Upper lobe of left lung (tissue), 6 donors: ENCODE results near the gene TM4SF1. TPM values are rescaled to one million over a fixed set of nuclear protein-coding genes. Genes with fewer than 3 reads are reported as not detected.
A peak's percentile ranks its signal among the peaks of the same experiment; 100 is the strongest.

ENCODE experiments used
- ATAC-seq, 2 donors: fragments of 200-7000 bp; cut with Tn5 transposase; one replicate each; pipeline ENCODE4 v1.9.1; 2022; ENCODE audit warnings: mild to moderate bottlenecking in 2 of 2, moderate library complexity in 2 of 2; ENCODE audit not compliant: low FRiP score in 2 of 2
- DNase-seq, 2 donors: peaks; one replicate each; pipeline ENCODE4 v3.0.0-alpha.2; 2019 to 2020
- H3K27ac ChIP-seq, 4 donors: fragments of 200-600 bp; sonication (generic); one replicate each; pipeline ENCODE4 v1.5.1; 2016 to 2019
- H3K27me3 ChIP-seq, 4 donors: fragments of 200-600 bp; sonication (generic); one replicate each; pipeline ENCODE4 v1.5.1; 2017 to 2019
- H3K36me3 ChIP-seq, 4 donors: fragments of 200-600 bp; sonication (generic); one replicate each; pipeline ENCODE4 v1.5.1; 2016 to 2019
- H3K4me1 ChIP-seq, 4 donors: fragments of 200-600 bp; sonication (generic); one replicate each; pipeline ENCODE4 v1.5.1; 2018 to 2019
- H3K4me3 ChIP-seq, 4 donors: fragments of 200-600 bp; sonication (generic); one replicate each; pipeline ENCODE4 v1.5.1; 2017 to 2019; ENCODE audit warnings: mild to moderate bottlenecking in 2 of 4, moderate library complexity in 1 of 4
- H3K9me3 ChIP-seq, 4 donors: fragments of 200-600 bp; sonication (generic); one replicate each; pipeline ENCODE4 v1.5.1; 2018 to 2019
- EP300 ChIP-seq, 4 donors: sonication (generic); formaldehyde crosslinking; IDR thresholded peaks; one replicate each; pipeline ENCODE4 v1.5.1; 2017; ENCODE audit warnings: antibody characterized with exemption in 4 of 4, control low read depth in 2 of 4
- POLR2A ChIP-seq, 4 donors: fragments of 450-650 bp; IDR thresholded peaks; one replicate each; pipeline ENCODE4 v1.5.1; 2016 to 2017; ENCODE audit warnings: antibody characterized with exemption in 4 of 4, mild to moderate bottlenecking in 2 of 4
- POLR2AphosphoS5 ChIP-seq, 2 donors: sonication (generic); formaldehyde crosslinking; IDR thresholded peaks; one replicate each; pipeline ENCODE4 v1.5.1; 2017; ENCODE audit warnings: antibody characterized with exemption in 2 of 2
- WGBS, 2 donors: methylation state at CpG; one replicate each; pipeline ENCODE4 v1.1.5; 2017 to 2018; 5-methylcytosine and 5-hydroxymethylcytosine counted together
- total RNA-seq, 6 donors: library from RNA; depleted of rRNA in 4 of 6; stranded (reverse); fragments of >200 nt in 4 of 6; gene quantifications; one replicate each; pipeline versions ENCODE4 v1.1.0 to v1.2.1, GENCODE V29; 2016 to 2021
- TF ChIP-seq, protein P1 (sequence below), 6 experiments: fragments of 450-650 bp in 4 of 6; fragments of 200-600 bp in 2 of 6; sonication (generic) in 2 of 6; IDR thresholded peaks; one replicate each; pipeline ENCODE4 v1.5.1; 2016 to 2019; ENCODE audit warnings: antibody characterized with exemption in 6 of 6
- donor health status: DM: no; HTN: no; CAD: no; lungs with moderate emphysema.
- donor health status: DM: no; HTN: yes; CAD: no; lungs with severe emphysema.

The TM4SF1 gene
- total RNA-seq, 6 donors from 2014 or later = 40.9 to 337 (median 197) TPM

DNA sequence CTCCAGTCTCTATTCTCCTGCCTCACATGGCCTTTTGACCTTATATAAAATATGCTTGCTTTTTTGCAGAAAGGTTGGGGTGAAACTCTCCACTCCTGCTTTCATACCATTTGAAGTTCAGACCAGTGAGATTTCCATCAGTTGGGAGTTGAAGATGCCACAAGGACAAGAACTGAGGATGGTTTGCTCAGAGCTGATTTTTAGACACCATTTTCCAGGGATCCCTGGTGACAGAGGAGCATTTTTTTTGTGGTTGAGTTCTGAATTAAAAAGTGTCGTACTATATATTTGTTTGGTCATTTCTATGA, 8.8 kb upstream of the TM4SF1 start:
- TF ChIP-seq POLR2AphosphoS5 (IDR thresholded peaks at IDR 0.05) = no peak
- H3K36me3 ChIP-seq = no peaks in the 10 kb centered on the region
- WGBS, 2 donors = 59 to 65% methylated on average over 1 of the region's 1 CpG
- DNase-seq (no peak), ATAC-seq (no peak)
- H3K9me3 ChIP-seq = no peaks in the 10 kb centered on the region
- H3K4me3 ChIP-seq = no peak overlapping the region
- no peaks in the 10 kb centered on the region for H3K27me3 ChIP-seq
- peak overlapping the region; percentile 64 to 80 (median 80) for H3K27ac ChIP-seq
- H3K4me1 ChIP-seq = peaks cover 13 to 30% (median 22%) of the 10 kb centered on the region in 4 donors

DNA sequence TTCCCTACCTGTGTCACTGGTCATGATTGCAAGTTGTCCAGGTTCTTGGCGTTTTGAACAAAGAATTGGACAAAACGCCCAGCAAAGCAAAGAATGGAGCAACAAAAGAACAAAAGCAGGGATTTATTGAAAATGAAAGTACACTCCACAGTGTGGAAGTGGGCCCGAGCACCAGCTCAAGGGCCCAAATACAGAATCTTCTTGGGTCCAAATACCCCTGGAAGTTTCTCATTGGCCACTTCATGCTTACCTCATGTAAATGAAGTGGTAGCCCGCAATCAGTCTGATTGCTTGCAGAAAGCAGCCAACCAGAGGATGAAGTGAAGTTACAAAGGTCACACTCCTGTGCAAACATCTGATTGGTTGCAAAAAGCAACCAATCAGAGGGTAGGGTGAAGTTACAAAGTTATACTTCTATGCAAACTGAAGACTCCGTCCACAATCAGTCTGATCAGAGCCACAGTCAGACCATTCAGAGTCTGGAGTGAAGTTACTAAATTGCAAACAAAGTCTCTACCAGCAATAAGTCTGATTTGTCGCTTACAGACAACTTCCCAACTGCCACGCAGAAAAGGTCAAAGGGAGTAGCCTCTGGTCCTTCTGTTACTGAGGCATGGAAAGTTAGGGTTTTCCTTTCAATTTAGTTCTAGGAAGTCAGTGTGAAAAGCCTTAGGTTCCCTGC, 8.3 kb upstream of the TM4SF1 start:
- Histone ChIP-seq H3K4me1 (peaks cover 13 to 31% (median 23%) of the 10 kb centered on the region in 4 donors), H3K4me3 (no peak overlapping the region), H3K27ac (peak overlapping the region; percentile 64 to 80 (median 80)), H3K9me3 (no peaks in the 10 kb centered on the region), H3K36me3 (no peaks in the 10 kb centered on the region), H3K27me3 (no peaks in the 10 kb centered on the region)
- TF ChIP-seq, protein P1, sequence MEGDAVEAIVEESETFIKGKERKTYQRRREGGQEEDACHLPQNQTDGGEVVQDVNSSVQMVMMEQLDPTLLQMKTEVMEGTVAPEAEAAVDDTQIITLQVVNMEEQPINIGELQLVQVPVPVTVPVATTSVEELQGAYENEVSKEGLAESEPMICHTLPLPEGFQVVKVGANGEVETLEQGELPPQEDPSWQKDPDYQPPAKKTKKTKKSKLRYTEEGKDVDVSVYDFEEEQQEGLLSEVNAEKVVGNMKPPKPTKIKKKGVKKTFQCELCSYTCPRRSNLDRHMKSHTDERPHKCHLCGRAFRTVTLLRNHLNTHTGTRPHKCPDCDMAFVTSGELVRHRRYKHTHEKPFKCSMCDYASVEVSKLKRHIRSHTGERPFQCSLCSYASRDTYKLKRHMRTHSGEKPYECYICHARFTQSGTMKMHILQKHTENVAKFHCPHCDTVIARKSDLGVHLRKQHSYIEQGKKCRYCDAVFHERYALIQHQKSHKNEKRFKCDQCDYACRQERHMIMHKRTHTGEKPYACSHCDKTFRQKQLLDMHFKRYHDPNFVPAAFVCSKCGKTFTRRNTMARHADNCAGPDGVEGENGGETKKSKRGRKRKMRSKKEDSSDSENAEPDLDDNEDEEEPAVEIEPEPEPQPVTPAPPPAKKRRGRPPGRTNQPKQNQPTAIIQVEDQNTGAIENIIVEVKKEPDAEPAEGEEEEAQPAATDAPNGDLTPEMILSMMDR (IDR thresholded peaks at IDR 0.05) = no peak
- TF ChIP-seq POLR2AphosphoS5 (IDR thresholded peaks at IDR 0.05) (no peak), EP300 (IDR thresholded peaks at IDR 0.05) (no peak), POLR2A (IDR thresholded peaks at IDR 0.05) (no peak)
- ATAC-seq = no peak
- DNase-seq = no peak
- 91% methylated on average over 7 of the region's 7 CpGs for WGBS, 2 donors

DNA sequence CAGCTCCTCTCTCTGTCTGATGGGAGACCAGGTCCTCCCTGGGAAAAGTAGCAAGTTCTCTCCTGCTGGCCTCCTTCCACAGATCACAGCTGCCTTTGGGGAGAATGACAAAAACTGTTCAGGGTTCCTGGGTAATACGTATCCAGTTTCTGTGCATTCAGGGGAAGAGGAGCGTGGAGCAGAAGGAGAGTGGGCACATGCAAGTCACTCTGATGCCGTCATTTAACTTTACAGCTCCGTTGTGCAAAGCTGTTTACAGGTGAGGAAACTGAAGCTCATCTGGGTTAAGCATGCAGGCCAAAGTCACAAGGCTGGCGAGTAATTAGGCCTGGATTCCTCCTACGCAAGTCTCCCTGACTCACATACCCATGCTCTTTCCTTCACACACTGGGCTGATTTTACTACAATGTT, 7.5 kb upstream of the TM4SF1 start:
- ATAC-seq (no peak), DNase-seq (no peak)
- Histone ChIP-seq H3K9me3 (no peaks in the 10 kb centered on the region), H3K27ac (no peak overlapping the region), H3K4me1 (peaks cover 13 to 31% (median 23%) of the 10 kb centered on the region in 4 donors), H3K27me3 (no peaks in the 10 kb centered on the region), H3K4me3 (no peak overlapping the region), H3K36me3 (no peaks in the 10 kb centered on the region)
- TF ChIP-seq POLR2AphosphoS5 (IDR thresholded peaks at IDR 0.05) (no peak), POLR2A (IDR thresholded peaks at IDR 0.05) (no peak), EP300 (IDR thresholded peaks at IDR 0.05) (no peak)
- TF ChIP-seq, protein P1 (IDR thresholded peaks at IDR 0.05) = no peak
- WGBS, 2 donors = 89 to 92% methylated on average over 6 of the region's 6 CpGs

DNA sequence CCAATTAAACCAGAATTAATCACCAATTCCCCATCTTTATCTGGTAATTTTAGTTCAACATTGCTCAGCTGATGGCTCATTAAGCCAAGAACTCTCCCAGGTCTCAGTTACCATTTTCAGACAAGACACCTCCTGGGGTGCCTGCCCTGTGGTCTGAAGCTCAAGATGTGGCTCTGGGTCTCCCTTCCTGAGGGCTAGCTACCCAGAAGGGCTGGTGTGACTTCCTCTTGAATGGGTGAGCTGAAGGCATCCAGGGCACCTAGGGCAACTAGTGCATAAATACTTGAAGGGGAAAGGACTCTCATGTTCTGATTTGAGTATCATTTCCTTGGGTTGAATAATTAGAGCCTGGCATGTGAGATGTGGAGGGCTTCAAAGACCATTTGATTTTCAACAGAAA, 6.7 kb upstream of the TM4SF1 start:
- H3K4me1 ChIP-seq = peaks cover 16 to 31% (median 23%) of the 10 kb centered on the region in 4 donors
- ATAC-seq = no peak
- no peaks in the 10 kb centered on the region for H3K27me3 ChIP-seq
- H3K9me3 ChIP-seq = no peaks in the 10 kb centered on the region
- TF ChIP-seq EP300 (IDR thresholded peaks at IDR 0.05) = no peak
- TF ChIP-seq POLR2AphosphoS5 (IDR thresholded peaks at IDR 0.05) = no peak
- TF ChIP-seq, protein P1 (IDR thresholded peaks at IDR 0.05) = no peak
- no peak for TF ChIP-seq POLR2A (IDR thresholded peaks at IDR 0.05)
- H3K27ac ChIP-seq = no peak overlapping the region
- no peak for DNase-seq
- no peak overlapping the region for H3K4me3 ChIP-seq
- H3K36me3 ChIP-seq = no peaks in the 10 kb centered on the region

DNA sequence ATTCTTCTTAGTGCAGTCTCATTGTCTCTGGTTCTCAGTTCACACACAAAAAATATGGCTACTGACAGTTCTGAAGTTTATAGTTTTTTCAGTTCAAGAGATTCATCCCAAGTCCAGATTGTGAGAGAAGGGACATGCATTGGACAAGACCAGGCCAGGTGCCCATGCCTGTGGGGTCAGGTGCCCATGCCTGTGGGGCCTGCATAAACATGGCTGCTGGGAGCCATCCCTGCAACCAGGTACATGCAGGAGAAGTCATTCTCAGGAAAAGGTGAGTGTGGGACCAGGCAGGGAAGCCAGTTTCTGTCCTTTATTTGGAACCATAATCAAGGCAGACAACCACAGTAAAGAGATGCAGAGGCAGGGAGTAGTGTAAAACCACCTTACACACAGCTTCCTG, 6.3 kb upstream of the TM4SF1 start:
- H3K9me3 ChIP-seq = no peaks in the 10 kb centered on the region
- peaks cover 20 to 32% (median 27%) of the 10 kb centered on the region in 4 donors for H3K4me1 ChIP-seq
- no peak for DNase-seq
- no peak for TF ChIP-seq POLR2A (IDR thresholded peaks at IDR 0.05)
- TF ChIP-seq, protein P1 (IDR thresholded peaks at IDR 0.05) = no peak
- TF ChIP-seq POLR2AphosphoS5 (IDR thresholded peaks at IDR 0.05) = no peak
- TF ChIP-seq EP300 (IDR thresholded peaks at IDR 0.05) = no peak
- H3K4me3 ChIP-seq = no peak overlapping the region
- ATAC-seq = no peak
- H3K27ac ChIP-seq = no peak overlapping the region
- H3K36me3 ChIP-seq = no peaks in the 10 kb centered on the region
- no peaks in the 10 kb centered on the region for H3K27me3 ChIP-seq
